WTC11 (cell line): ENCODE results near the gene INF2. TPM values are rescaled to one million over a fixed set of nuclear protein-coding genes. Genes with fewer than 3 reads are reported as not detected.

Experiments
- ATAC-seq: fragments of 200-7000 bp; cut with Tn5 transposase; 2 replicates; pipeline ENCODE4 v1.10.0; 2021; ENCODE audit warnings: mild to moderate bottlenecking, moderate library complexity
- CTCF ChIA-PET: fragments of 300-600 bp; sonication (Branson Sonifier 250); formaldehyde crosslinking; loops from one replicate; lab custom pipeline; 2021; ENCODE audit warnings: antibody characterized with exemption; lab: Charles Lee
- POLR2A ChIA-PET: fragments of 350-600 bp; sonication (Branson Sonifier 250); formaldehyde crosslinking; loops from one replicate; lab custom pipeline; 2021; ENCODE audit warnings: antibody characterized with exemption; lab: Charles Lee
- DNase-seq: peaks from one replicate; pipeline ENCODE4 v3.0.0; 2021; ENCODE audit warnings: low spot score
- H3K27ac Mint-ChIP-seq: 2 replicates; pipeline ENCODE4 v1.8.0; 2021; ENCODE audit warnings: mixed read lengths
- H3K27me3 Mint-ChIP-seq: 2 replicates; pipeline ENCODE4 v1.8.0; 2021; ENCODE audit warnings: low read depth, mild to moderate bottlenecking, moderate library complexity, mixed read lengths
- H3K36me3 Mint-ChIP-seq: 2 replicates; pipeline ENCODE4 v1.8.0; 2021; ENCODE audit warnings: mixed read lengths
- H3K4me1 Mint-ChIP-seq: 2 replicates; pipeline ENCODE4 v1.8.0; 2022; ENCODE audit warnings: mixed read lengths
- H3K4me3 Mint-ChIP-seq: 2 replicates; pipeline ENCODE4 v1.8.0; 2021; ENCODE audit warnings: mild to moderate bottlenecking, moderate library complexity, mixed read lengths
- H3K9me3 Mint-ChIP-seq: 2 replicates; pipeline ENCODE4 v1.8.0; 2021; ENCODE audit warnings: mixed read lengths
- CREB1 ChIP-seq: sonication (generic); formaldehyde crosslinking; IDR thresholded peaks from 2 replicates; pipeline ENCODE4 v1.8.0; 2023; ENCODE audit warnings: mild to moderate bottlenecking, missing genetic modification reagents
- EMX1 ChIP-seq: fragments of 250-450 bp; sonication (Bioruptor Pico); IDR thresholded peaks from 2 replicates; pipeline ENCODE4 v1.8.0; 2021; ENCODE audit warnings: mild to moderate bottlenecking
- MLX ChIP-seq: sonication (generic); formaldehyde crosslinking; IDR thresholded peaks from 2 replicates; pipeline ENCODE4 v1.8.1; 2023; ENCODE audit warnings: mild to moderate bottlenecking, missing genetic modification reagents, moderate library complexity
- MXD4 ChIP-seq: fragments of 250-450 bp; sonication (Bioruptor Pico); IDR thresholded peaks from 2 replicates; pipeline ENCODE4 v1.8.0; 2021; ENCODE audit warnings: mild to moderate bottlenecking, moderate library complexity, borderline replicate concordance
- NFYB ChIP-seq: sonication (generic); formaldehyde crosslinking; conservative IDR thresholded peaks from 2 replicates; pipeline ENCODE4 v1.8.0; 2022; ENCODE audit warnings: low read depth, missing genetic modification reagents
- OVOL2 ChIP-seq: fragments of 250-450 bp; sonication (Bioruptor Pico); IDR thresholded peaks from 2 replicates; pipeline ENCODE4 v1.9.0; 2021; ENCODE audit warnings: mild to moderate bottlenecking, borderline replicate concordance
- RELA ChIP-seq: sonication (generic); formaldehyde crosslinking; IDR thresholded peaks from 2 replicates; pipeline ENCODE4 v1.8.1; 2022; ENCODE audit warnings: missing genetic modification reagents, mild to moderate bottlenecking, borderline replicate concordance
- SMAD4 ChIP-seq: sonication (generic); formaldehyde crosslinking; IDR thresholded peaks from 2 replicates; pipeline ENCODE4 v1.8.0; 2022; ENCODE audit warnings: mild to moderate bottlenecking, missing genetic modification reagents
- SOX15 ChIP-seq: fragments of 250-450 bp; sonication (Bioruptor Pico); IDR thresholded peaks from 2 replicates; pipeline ENCODE4 v1.9.0; 2021; ENCODE audit warnings: mild to moderate bottlenecking
- USF1 ChIP-seq: sonication (generic); formaldehyde crosslinking; IDR thresholded peaks from 2 replicates; pipeline ENCODE4 v1.8.0; 2022; ENCODE audit warnings: mild to moderate bottlenecking, missing genetic modification reagents
- ZBTB43 ChIP-seq: sonication (generic); formaldehyde crosslinking; IDR thresholded peaks from 2 replicates; pipeline ENCODE4 v1.8.1; 2023; ENCODE audit warnings: mild to moderate bottlenecking, missing genetic modification reagents
- ZNF138 ChIP-seq: sonication (generic); formaldehyde crosslinking; conservative IDR thresholded peaks from 2 replicates; pipeline ENCODE4 v1.8.1; 2022; ENCODE audit warnings: mild to moderate bottlenecking, moderate library complexity, missing genetic modification reagents
- ZNF281 ChIP-seq: sonication (generic); formaldehyde crosslinking; IDR thresholded peaks from 2 replicates; pipeline ENCODE4 v1.8.0; 2023; ENCODE audit warnings: mild to moderate bottlenecking, missing genetic modification reagents
- ZNF416 ChIP-seq: fragments of 250-450 bp; sonication (Bioruptor Pico); IDR thresholded peaks from 2 replicates; pipeline ENCODE4 v1.9.0; 2021; ENCODE audit warnings: mild to moderate bottlenecking, inconsistent platforms
- total RNA-seq: library from RNA; stranded (reverse); gene quantifications from 3 replicates; pipeline ENCODE4 v1.2.3, GENCODE V29; 2021
- TF ChIP-seq, protein P1 (sequence below): fragments of 250-450 bp; sonication (Bioruptor Pico); IDR thresholded peaks from 2 replicates; pipeline ENCODE4 v1.8.0; 2021; ENCODE audit warnings: mild to moderate bottlenecking
- TF ChIP-seq, protein P2 (sequence below): sonication (generic); formaldehyde crosslinking; IDR thresholded peaks from 2 replicates; pipeline ENCODE4 v1.8.0; 2022; ENCODE audit warnings: mild to moderate bottlenecking, missing genetic modification reagents
- TF ChIP-seq, protein P3 (sequence below): fragments of 250-450 bp; sonication (Bioruptor Pico); conservative IDR thresholded peaks from 2 replicates; pipeline ENCODE4 v1.9.0; 2021; ENCODE audit warnings: mild to moderate bottlenecking

Gene INF2
- total RNA-seq, 1 experiment from 2014 or later, result 82.4 TPM

DNA sequence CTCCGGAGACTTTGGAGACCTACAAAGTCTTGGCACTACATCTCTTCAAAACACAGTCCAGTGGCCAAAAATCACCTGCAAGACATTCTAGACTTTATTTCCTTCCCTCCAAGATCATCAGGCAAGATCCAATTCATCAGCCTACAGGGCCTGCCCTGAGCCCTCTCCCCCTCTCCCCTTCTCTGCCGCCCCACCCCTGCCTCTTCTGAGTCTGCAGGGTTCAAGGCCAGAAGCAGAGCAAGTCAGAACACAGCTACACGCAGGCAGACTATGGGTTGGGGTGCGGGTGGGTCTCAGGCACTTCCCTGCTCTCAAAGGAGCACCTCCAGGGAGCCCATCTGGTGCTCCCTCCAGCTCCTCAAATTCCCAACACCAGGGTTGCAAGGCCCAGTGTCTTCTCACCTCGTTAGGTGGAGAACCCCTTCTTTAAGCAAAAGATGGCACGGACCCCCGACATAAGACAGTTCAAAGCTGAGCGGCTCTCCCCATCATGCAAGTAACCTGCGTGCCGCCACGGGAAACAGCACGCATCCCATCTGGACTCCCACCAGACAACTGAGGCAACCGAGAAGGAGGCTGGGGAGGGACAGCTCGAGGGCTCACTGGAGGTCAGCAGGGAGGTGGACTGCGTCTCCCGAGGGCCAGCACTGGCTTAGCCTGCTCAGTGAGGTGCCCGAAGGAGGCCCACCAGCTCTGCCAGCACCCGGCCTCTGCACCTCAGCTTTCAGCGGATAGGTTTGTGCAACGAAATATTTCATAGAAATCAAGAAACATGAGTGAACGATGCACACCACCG lies 5.6 kb upstream of the INF2 start (continued):
- TF ChIP-seq SMAD4 (CRISPR knock-in tag), result no peak
- no peak for TF ChIP-seq ZNF138
- no peak for TF ChIP-seq CREB1 (CRISPR knock-in tag)

- H3K27me3 Mint-ChIP-seq, result no peaks in the 10 kb centered on the region; the same call in 1 of the 2 replicates
- peaks cover 8% of the 10 kb centered on the region for H3K9me3 Mint-ChIP-seq
- H3K36me3 Mint-ChIP-seq, result peaks cover 3% of the 10 kb centered on the region; the same call in 1 of the 2 replicates
- TF ChIP-seq, protein P1, sequence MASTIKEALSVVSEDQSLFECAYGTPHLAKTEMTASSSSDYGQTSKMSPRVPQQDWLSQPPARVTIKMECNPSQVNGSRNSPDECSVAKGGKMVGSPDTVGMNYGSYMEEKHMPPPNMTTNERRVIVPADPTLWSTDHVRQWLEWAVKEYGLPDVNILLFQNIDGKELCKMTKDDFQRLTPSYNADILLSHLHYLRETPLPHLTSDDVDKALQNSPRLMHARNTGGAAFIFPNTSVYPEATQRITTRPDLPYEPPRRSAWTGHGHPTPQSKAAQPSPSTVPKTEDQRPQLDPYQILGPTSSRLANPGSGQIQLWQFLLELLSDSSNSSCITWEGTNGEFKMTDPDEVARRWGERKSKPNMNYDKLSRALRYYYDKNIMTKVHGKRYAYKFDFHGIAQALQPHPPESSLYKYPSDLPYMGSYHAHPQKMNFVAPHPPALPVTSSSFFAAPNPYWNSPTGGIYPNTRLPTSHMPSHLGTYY, result no peak
- TF ChIP-seq MLX (CRISPR knock-in tag) (no peak), SOX15 (no peak), USF1 (CRISPR knock-in tag) (no peak), ZBTB43 (CRISPR knock-in tag) (no peak), NFYB (CRISPR knock-in tag) (no peak), ZNF281 (CRISPR knock-in tag) (no peak), RELA (CRISPR knock-in tag) (no peak), OVOL2 (CRISPR knock-in tag) (no peak), MXD4 (no peak), CREB1 (CRISPR knock-in tag) (no peak), ZNF416 (CRISPR knock-in tag) (no peak), EMX1 (CRISPR knock-in tag) (no peak)
- TF ChIP-seq, protein P2, sequence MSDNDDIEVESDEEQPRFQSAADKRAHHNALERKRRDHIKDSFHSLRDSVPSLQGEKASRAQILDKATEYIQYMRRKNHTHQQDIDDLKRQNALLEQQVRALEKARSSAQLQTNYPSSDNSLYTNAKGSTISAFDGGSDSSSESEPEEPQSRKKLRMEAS (CRISPR knock-in tag), result no peak
- TF ChIP-seq, protein P3, sequence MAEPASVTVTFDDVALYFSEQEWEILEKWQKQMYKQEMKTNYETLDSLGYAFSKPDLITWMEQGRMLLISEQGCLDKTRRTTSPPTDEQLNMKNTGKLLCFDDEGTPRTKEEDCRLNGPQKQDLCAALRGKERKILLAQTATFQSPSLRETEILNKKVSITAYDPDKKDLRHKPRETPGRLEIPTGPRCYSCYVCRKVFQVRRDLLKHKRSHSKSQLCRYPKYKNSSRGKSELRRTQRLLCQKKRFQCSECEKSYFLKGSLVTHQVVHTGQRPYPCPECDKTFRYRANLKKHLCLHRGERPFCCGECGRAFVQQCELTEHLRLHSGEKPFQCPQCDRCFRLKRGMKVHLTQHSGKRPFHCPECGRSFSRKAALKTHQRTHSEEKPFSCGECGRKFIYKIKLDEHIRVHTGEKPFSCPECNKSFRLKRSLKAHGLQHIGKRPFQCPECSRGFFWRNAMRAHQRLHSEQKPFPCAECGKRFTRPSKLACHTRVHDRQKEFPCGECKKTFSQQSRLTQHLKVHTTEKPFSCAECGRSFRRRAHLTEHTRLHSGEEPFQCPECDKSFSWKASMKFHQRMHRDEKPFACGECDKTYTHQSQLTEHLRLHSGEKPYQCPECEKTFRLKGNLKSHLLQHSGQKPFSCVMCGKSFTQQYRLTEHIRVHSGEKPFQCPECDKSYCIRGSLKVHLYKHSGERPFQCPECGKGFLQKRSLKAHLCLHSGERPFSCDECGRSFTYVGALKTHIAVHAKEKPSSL (CRISPR knock-in tag), result no peak
- DNase-seq (no peak), ATAC-seq (no peak)
- POLR2A ChIA-PET, result no interaction called here
- H3K4me3 Mint-ChIP-seq, result no peak overlapping the region
- no peak overlapping the region for H3K27ac Mint-ChIP-seq
- CTCF ChIA-PET, result interaction anchor here (1.1 to 4.0 kb wide), 5 partner anchors 18 to 141 kb away, joined by 3 to 35 read pairs (median 4); partner anchors contain the start of gene ADSS1
- peaks cover 61% of the 10 kb centered on the region for H3K4me1 Mint-ChIP-seq
Measured at GRCh38 chr14:104684449-104684821, 5.0 kb upstream of the INF2 start.
